HepG2 (cell line): Measurements from ENCODE around the gene TRIM31. TPM values are rescaled to one million over a fixed set of nuclear protein-coding genes. Genes with fewer than 3 reads are reported as not detected.
A peak's percentile ranks its signal among the peaks of the same experiment; 100 is the strongest.

ENCODE experiments used
- ARID4A ChIP-seq: sonication (generic); formaldehyde crosslinking; IDR thresholded peaks from 2 replicates; pipeline ENCODE4 v1.5.0; 2020; ENCODE audit warnings: mild to moderate bottlenecking, missing genetic modification reagents, borderline replicate concordance
- CAMTA2 ChIP-seq: sonication (generic); formaldehyde crosslinking; IDR thresholded peaks from 2 replicates; pipeline ENCODE4 v1.4.0; 2020; ENCODE audit warnings: mild to moderate bottlenecking, missing genetic modification reagents, borderline replicate concordance
- ELF4 ChIP-seq: sonication (generic); formaldehyde crosslinking; IDR thresholded peaks from 2 replicates; pipeline ENCODE4 v1.5.0; 2020; ENCODE audit warnings: missing genetic modification reagents, mild to moderate bottlenecking, moderate library complexity, borderline replicate concordance
- GABPB1 ChIP-seq: IDR thresholded peaks from 2 replicates; pipeline ENCODE4 v1.6.1; 2016; ENCODE audit warnings: mild to moderate bottlenecking, missing genetic modification reagents, moderate library complexity, missing compliant biosample characterization
- MAZ ChIP-seq, 2 experiments: sonication (generic) in 1 of 2; formaldehyde crosslinking in 1 of 2; IDR thresholded peaks; 2 replicates each; pipeline versions ENCODE4 v1.5.0 to v1.6.1; 2012 to 2020; ENCODE audit warnings: low read depth in 2 of 2, mild to moderate bottlenecking in 2 of 2, borderline replicate concordance in 1 of 2, improper control_type of control experiment in 1 of 2, low read length in 1 of 2, missing genetic modification reagents in 1 of 2, moderate library complexity in 1 of 2
- PHF5A ChIP-seq: IDR thresholded peaks from one replicate; pipeline ENCODE4 v1.6.1; 2018; ENCODE audit warnings: low read depth, missing genetic modification reagents; ENCODE audit not compliant: unreplicated experiment
- RARA ChIP-seq: IDR thresholded peaks from 2 replicates; pipeline ENCODE4 v1.6.1; 2016; ENCODE audit warnings: missing genetic modification reagents, missing compliant biosample characterization
- SIX1 ChIP-seq: sonication (generic); formaldehyde crosslinking; IDR thresholded peaks from 2 replicates; pipeline ENCODE4 v1.4.0; 2020; ENCODE audit warnings: missing genetic modification reagents, borderline replicate concordance
- SMYD3 ChIP-seq: sonication (generic); formaldehyde crosslinking; IDR thresholded peaks from 2 replicates; pipeline ENCODE4 v1.8.1; 2023; ENCODE audit warnings: mild to moderate bottlenecking, missing genetic modification reagents
- SRSF1 ChIP-seq: fragments of 200-400 bp; formaldehyde crosslinking; optimal IDR thresholded peaks from 2 replicates; pipeline ENCODE3; 2017; ENCODE audit warnings: mild to moderate bottlenecking, low read depth, low read length, moderate library complexity
- SRSF9 ChIP-seq: fragments of 200-400 bp; formaldehyde crosslinking; IDR thresholded peaks from 2 replicates; pipeline ENCODE4 v1.6.1; 2018; ENCODE audit warnings: borderline replicate concordance, mild to moderate bottlenecking, low read depth, low read length; ENCODE audit not compliant: insufficient read depth, poor library complexity, severe bottlenecking
- YEATS2 ChIP-seq: sonication (generic); formaldehyde crosslinking; IDR thresholded peaks from 2 replicates; pipeline ENCODE4 v1.4.0; 2020; ENCODE audit warnings: missing genetic modification reagents, borderline replicate concordance
- ZBTB21 ChIP-seq: sonication (generic); formaldehyde crosslinking; IDR thresholded peaks from 2 replicates; pipeline ENCODE4 v1.4.0; 2020; ENCODE audit warnings: missing genetic modification reagents
- ZEB1 ChIP-seq: IDR thresholded peaks from 2 replicates; pipeline ENCODE4 v1.6.1; 2012; ENCODE audit warnings: mild to moderate bottlenecking, low read depth, inconsistent platforms; ENCODE audit not compliant: insufficient replicate concordance
- ZNF24 ChIP-seq: fragments of 450-650 bp; IDR thresholded peaks from 2 replicates; pipeline ENCODE4 v1.6.1; 2017; ENCODE audit warnings: antibody characterized with exemption, mild to moderate bottlenecking
- ZNF574 ChIP-seq: sonication (generic); formaldehyde crosslinking; IDR thresholded peaks from 2 replicates; pipeline ENCODE4 v1.4.0; 2020; ENCODE audit warnings: missing genetic modification reagents
- ZNF605 ChIP-seq: sonication (generic); formaldehyde crosslinking; IDR thresholded peaks from 2 replicates; pipeline ENCODE4 v1.8.0; 2022; ENCODE audit warnings: mild to moderate bottlenecking, missing genetic modification reagents
- ZNF773 ChIP-seq: sonication (generic); formaldehyde crosslinking; IDR thresholded peaks from 2 replicates; pipeline ENCODE4 v1.4.0; 2020; ENCODE audit warnings: missing genetic modification reagents, borderline replicate concordance
- ZNF780A ChIP-seq: sonication (generic); formaldehyde crosslinking; IDR thresholded peaks from 2 replicates; pipeline ENCODE4 v1.8.0; 2022; ENCODE audit warnings: mild to moderate bottlenecking, missing genetic modification reagents, moderate library complexity
- ZNF850 ChIP-seq: sonication (generic); formaldehyde crosslinking; conservative IDR thresholded peaks from 2 replicates; pipeline ENCODE4 v1.9.0; 2021; ENCODE audit warnings: mild to moderate bottlenecking, missing genetic modification reagents
- polyA plus RNA-seq, 8 experiments: library from polyadenylated mRNA; depleted of rRNA in 3 of 8; stranded (reverse) in 7 of 8; unstranded in 1 of 8; fragments of >200 nt; fragmentation: Illumina TruSeq in 4 of 8; extraction: Trizol in 4 of 8; gene quantifications; 2 replicates each; pipeline versions ENCODE4 v1.2.1 to v1.2.3, GENCODE V29; 2011 to 2016; ENCODE audit warnings: low read depth in 4 of 8, missing spikeins in 1 of 8, mixed read lengths in 1 of 8; ENCODE audit not compliant: insufficient read depth in 1 of 8
- total RNA-seq, 5 experiments: library from RNA; depleted of rRNA; stranded (reverse); fragments of >200 nt; fragmentation: Illumina TruSeq; extraction: Trizol; gene quantifications; 2 replicates each; pipeline ENCODE4 v1.2.3, GENCODE V29; 2016; ENCODE audit warnings: low read depth in 1 of 5

The TRIM31 gene
- total and polyA plus RNA-seq, 2 of the 13 experiments (the other 11 are each of a cell fraction or from before 2014, with no cell fraction given), result 0.13 to 0.51 TPM

- TF ChIP-seq ZNF574 (CRISPR knock-in tag) (peak; percentile 87), MAZ (IDR thresholded peaks at IDR 0.05; ENCODE audit: borderline replicate concordance, low read depth, low read length) (peak; percentile 81; the same call in 1 of the 2 replicates), MAZ (CRISPR knock-in tag; IDR thresholded peaks at IDR 0.05; ENCODE audit: low read depth) (peak; percentile 58), ZNF24 (no peak), SRSF1 (peak; percentile 62), ZNF605 (CRISPR knock-in tag) (peak; percentile 21; the same call in 1 of the 2 replicates), ZEB1 (no peak), ZBTB21 (CRISPR knock-in tag) (no peak), RARA (0 out of 2 replicates have a peak, but pooled peaks have one; percentile 46), SRSF9 (no peak), PHF5A (CRISPR knock-in tag) (peak; percentile 50), YEATS2 (CRISPR knock-in tag) (peak; percentile 76; the same call in 1 of the 2 replicates), ZNF773 (CRISPR knock-in tag) (no peak), CAMTA2 (CRISPR knock-in tag) (peak; percentile 34; the same call in 1 of the 2 replicates), ELF4 (CRISPR knock-in tag) (no peak), ZNF780A (no peak), SIX1 (no peak), GABPB1 (peak; percentile 83), ZNF850 (CRISPR knock-in tag) (no peak), SMYD3 (no peak), ARID4A (CRISPR knock-in tag) (peak; percentile 44; the same call in 1 of the 2 replicates)
Observed at GRCh38 chr6:30102970-30103871, 9.7 kb downstream of the TRIM31 start (continued).
